HepG2 (cell line): ENCODE measurements around the gene UNC50. TPM values are rescaled to one million over a fixed set of nuclear protein-coding genes. Genes with fewer than 3 reads are reported as not detected.

ENCODE experiments used
- polyA plus RNA-seq, 8 experiments: library from polyadenylated mRNA; depleted of rRNA in 3 of 8; stranded (reverse) in 7 of 8; unstranded in 1 of 8; fragments of >200 nt; fragmentation: Illumina TruSeq in 4 of 8; extraction: Trizol in 4 of 8; gene quantifications; 2 replicates each; pipeline versions ENCODE4 v1.2.1 to v1.2.3, GENCODE V29; 2011 to 2016; ENCODE audit warnings: low read depth in 4 of 8, missing spikeins in 1 of 8, mixed read lengths in 1 of 8; ENCODE audit not compliant: insufficient read depth in 1 of 8
- total RNA-seq, 5 experiments: library from RNA; depleted of rRNA; stranded (reverse); fragments of >200 nt; fragmentation: Illumina TruSeq; extraction: Trizol; gene quantifications; 2 replicates each; pipeline ENCODE4 v1.2.3, GENCODE V29; 2016; ENCODE audit warnings: low read depth in 1 of 5

Gene UNC50
- total and polyA plus RNA-seq, 2 of the 13 experiments (the other 11 are each of a cell fraction or from before 2014, with no cell fraction given), result 92.6 to 95.6 TPM

Other genes starting within 250 kb of the UNC50 start
- gene INPP4A, start 163.7 kb upstream of the UNC50 start, total RNA-seq (2016; rRNA removed; fragmentation: Illumina TruSeq; extraction: Trizol), result 7.9 and 10.9 TPM in 2 replicates
- 10.1 and 14.2 TPM in 2 replicates for gene INPP4A, start 163.7 kb upstream of the UNC50 start, polyA plus RNA-seq (2011; rRNA removed)
- gene COA5, start 77 bp upstream of the UNC50 start, total RNA-seq (2016; rRNA removed; fragmentation: Illumina TruSeq; extraction: Trizol), result 64.5 and 72.9 TPM in 2 replicates
- gene COA5, start 77 bp upstream of the UNC50 start, polyA plus RNA-seq (2011; rRNA removed), result 43.6 and 44.4 TPM in 2 replicates
- gene MGAT4A, start 122.5 kb downstream of the UNC50 start, total RNA-seq (2016; rRNA removed; fragmentation: Illumina TruSeq; extraction: Trizol), result 90.9 and 97.6 TPM in 2 replicates
- gene MGAT4A, start 122.5 kb downstream of the UNC50 start, polyA plus RNA-seq (2011; rRNA removed), result 38.4 and 47.2 TPM in 2 replicates